ENCODE data around the gene NELL1.

- TF ChIP-seq CTCF (IDR thresholded peaks at IDR 0.05; ENCODE audit: poor library complexity) (no peak), EZH2 (IDR thresholded peaks at IDR 0.05; ENCODE audit: borderline replicate concordance) (no peak), EZH2phosphoT487 (IDR thresholded peaks at IDR 0.05; ENCODE audit: low read depth, severe bottlenecking, unreplicated experiment) (no peak)
Measured at GRCh38 chr11:21173476-21173875, 504.1 kb downstream of the NELL1 start.

Measured in hepatocyte (in vitro differentiated cells).